H1 (cell line): Measurements from ENCODE around the gene FRMD4B. TPM values are rescaled to one million over a fixed set of nuclear protein-coding genes. Genes with fewer than 3 reads are reported as not detected.
A peak's percentile ranks its signal among the peaks of the same experiment; 100 is the strongest.

Experiments
- ASH2L ChIP-seq: fragments of 200-600, 300-600 bp; sonication (generic); IDR thresholded peaks from one replicate; pipeline ENCODE4 v1.7.1; 2017; ENCODE audit warnings: low read length
- KDM4A ChIP-seq: IDR thresholded peaks from one replicate; pipeline ENCODE4 v1.7.1; 2012; ENCODE audit warnings: low read depth, mild to moderate bottlenecking, moderate library complexity, low read length, inconsistent platforms; ENCODE audit not compliant: severe bottlenecking
- RBBP5 ChIP-seq: IDR thresholded peaks from 2 replicates; pipeline ENCODE4 v1.7.1; 2012; ENCODE audit warnings: low read depth, mild to moderate bottlenecking, inconsistent platforms, low read length, moderate library complexity, borderline replicate concordance
- RNF2 ChIP-seq: fragments of 200-900, 300-1000 bp; sonication (generic); IDR thresholded peaks from 2 replicates; pipeline ENCODE4 v1.7.1; 2016; ENCODE audit warnings: borderline replicate concordance, low read depth, mild to moderate bottlenecking, antibody characterized with exemption, low read length; ENCODE audit not compliant: poor library complexity, severe bottlenecking; ENCODE audit errors: missing control alignments
- RXRA ChIP-seq: IDR thresholded peaks from 2 replicates; pipeline ENCODE4 v1.6.1; 2011; ENCODE audit warnings: low read depth, mild to moderate bottlenecking, low read length, moderate library complexity; ENCODE audit not compliant: insufficient read depth
- SIRT6 ChIP-seq: IDR thresholded peaks from one replicate; pipeline ENCODE4 v1.7.1; 2012; ENCODE audit warnings: low read length, inconsistent platforms
- SIX5 ChIP-seq: IDR thresholded peaks from 2 replicates; pipeline ENCODE4 v1.6.1; 2011; ENCODE audit warnings: mild to moderate bottlenecking, low read depth, low read length
- TAF1 ChIP-seq: IDR thresholded peaks from 2 replicates; pipeline ENCODE4 v1.6.1; 2011; ENCODE audit warnings: mild to moderate bottlenecking, low read depth, low read length
- polyA plus RNA-seq, 7 experiments: library from polyadenylated mRNA; depleted of rRNA in 3 of 7; stranded (reverse) in 5 of 7; unstranded in 2 of 7; fragments of >200 nt in 5 of 7; fragments of 200-250 nt in 2 of 7; gene quantifications; 1 replicate in 5 of 7; 2 replicates in 1 of 7; 4 replicates in 1 of 7; pipeline versions ENCODE4 v1.2.1 to v1.2.3, GENCODE V29; 2011 to 2013; ENCODE audit warnings: missing spikeins in 2 of 7, mixed read lengths in 2 of 7
- total RNA-seq: library from RNA; stranded (reverse); fragmentation: NEBNext Ultra II Directional; extraction: Animal tissue kit (Norgen Biotek cat#: 25700); gene quantifications from 2 replicates; pipeline ENCODE4 v1.2.1, GENCODE V29; 2021
- TF ChIP-seq, protein P1 (sequence below): fragments of 300-600 bp; sonication (generic); IDR thresholded peaks from 2 replicates; pipeline ENCODE4 v1.7.1; 2012; ENCODE audit warnings: low read length, moderate library complexity, mild to moderate bottlenecking, inconsistent platforms; ENCODE audit not compliant: insufficient replicate concordance

FRMD4B gene
- total and polyA plus RNA-seq, 2 of the 8 experiments (the other 6 are each of a cell fraction or from before 2014, with no cell fraction given), result 2.7 to 7.2 TPM

DNA sequence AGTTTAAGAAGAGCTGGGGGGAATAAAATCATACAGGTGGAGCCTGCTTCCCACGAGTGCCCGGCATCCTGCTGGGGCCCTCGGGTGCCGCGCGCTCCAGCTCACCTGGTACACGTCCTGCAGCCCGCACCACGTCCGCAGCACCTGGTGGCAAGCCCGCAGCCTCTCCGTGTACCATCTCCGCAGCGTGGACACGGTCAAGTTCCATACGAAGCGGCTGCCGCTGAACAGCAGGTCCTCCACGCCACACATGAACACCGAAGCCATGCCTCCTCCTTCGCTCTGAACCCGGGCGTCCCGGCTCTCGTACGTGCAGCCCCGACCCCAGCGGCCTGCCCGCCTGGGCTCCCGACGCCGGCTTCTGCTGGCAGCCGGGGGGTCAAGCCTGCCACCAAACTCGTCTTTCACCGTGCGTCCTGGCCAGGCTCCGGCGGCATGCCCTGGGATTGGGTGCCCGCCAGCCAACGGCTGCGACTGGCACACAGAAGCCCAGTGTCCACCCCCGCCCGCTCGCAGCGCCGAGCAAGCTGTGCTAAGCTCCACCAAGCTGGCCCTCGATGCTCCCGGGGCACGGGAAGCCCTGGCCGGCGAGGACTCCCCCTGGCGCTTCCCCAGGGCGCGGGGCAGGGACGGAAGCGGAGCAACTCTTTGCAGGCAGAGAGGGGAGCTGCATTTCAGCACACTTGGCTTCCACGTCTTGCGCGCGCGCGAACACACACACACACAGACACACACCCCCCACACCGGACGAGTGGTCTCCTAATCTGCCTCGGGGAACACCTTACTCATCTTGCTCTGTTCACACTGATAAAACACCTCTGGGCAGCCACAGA lies at the start of gene FRMD4B (continued):
- no peak for TF ChIP-seq TAF1
- TF ChIP-seq RNF2, result peak; percentile 51
- TF ChIP-seq ASH2L, result peak; percentile 55
- no peak for TF ChIP-seq RXRA
- peak; percentile 72 for TF ChIP-seq KDM4A
- TF ChIP-seq, protein P1, sequence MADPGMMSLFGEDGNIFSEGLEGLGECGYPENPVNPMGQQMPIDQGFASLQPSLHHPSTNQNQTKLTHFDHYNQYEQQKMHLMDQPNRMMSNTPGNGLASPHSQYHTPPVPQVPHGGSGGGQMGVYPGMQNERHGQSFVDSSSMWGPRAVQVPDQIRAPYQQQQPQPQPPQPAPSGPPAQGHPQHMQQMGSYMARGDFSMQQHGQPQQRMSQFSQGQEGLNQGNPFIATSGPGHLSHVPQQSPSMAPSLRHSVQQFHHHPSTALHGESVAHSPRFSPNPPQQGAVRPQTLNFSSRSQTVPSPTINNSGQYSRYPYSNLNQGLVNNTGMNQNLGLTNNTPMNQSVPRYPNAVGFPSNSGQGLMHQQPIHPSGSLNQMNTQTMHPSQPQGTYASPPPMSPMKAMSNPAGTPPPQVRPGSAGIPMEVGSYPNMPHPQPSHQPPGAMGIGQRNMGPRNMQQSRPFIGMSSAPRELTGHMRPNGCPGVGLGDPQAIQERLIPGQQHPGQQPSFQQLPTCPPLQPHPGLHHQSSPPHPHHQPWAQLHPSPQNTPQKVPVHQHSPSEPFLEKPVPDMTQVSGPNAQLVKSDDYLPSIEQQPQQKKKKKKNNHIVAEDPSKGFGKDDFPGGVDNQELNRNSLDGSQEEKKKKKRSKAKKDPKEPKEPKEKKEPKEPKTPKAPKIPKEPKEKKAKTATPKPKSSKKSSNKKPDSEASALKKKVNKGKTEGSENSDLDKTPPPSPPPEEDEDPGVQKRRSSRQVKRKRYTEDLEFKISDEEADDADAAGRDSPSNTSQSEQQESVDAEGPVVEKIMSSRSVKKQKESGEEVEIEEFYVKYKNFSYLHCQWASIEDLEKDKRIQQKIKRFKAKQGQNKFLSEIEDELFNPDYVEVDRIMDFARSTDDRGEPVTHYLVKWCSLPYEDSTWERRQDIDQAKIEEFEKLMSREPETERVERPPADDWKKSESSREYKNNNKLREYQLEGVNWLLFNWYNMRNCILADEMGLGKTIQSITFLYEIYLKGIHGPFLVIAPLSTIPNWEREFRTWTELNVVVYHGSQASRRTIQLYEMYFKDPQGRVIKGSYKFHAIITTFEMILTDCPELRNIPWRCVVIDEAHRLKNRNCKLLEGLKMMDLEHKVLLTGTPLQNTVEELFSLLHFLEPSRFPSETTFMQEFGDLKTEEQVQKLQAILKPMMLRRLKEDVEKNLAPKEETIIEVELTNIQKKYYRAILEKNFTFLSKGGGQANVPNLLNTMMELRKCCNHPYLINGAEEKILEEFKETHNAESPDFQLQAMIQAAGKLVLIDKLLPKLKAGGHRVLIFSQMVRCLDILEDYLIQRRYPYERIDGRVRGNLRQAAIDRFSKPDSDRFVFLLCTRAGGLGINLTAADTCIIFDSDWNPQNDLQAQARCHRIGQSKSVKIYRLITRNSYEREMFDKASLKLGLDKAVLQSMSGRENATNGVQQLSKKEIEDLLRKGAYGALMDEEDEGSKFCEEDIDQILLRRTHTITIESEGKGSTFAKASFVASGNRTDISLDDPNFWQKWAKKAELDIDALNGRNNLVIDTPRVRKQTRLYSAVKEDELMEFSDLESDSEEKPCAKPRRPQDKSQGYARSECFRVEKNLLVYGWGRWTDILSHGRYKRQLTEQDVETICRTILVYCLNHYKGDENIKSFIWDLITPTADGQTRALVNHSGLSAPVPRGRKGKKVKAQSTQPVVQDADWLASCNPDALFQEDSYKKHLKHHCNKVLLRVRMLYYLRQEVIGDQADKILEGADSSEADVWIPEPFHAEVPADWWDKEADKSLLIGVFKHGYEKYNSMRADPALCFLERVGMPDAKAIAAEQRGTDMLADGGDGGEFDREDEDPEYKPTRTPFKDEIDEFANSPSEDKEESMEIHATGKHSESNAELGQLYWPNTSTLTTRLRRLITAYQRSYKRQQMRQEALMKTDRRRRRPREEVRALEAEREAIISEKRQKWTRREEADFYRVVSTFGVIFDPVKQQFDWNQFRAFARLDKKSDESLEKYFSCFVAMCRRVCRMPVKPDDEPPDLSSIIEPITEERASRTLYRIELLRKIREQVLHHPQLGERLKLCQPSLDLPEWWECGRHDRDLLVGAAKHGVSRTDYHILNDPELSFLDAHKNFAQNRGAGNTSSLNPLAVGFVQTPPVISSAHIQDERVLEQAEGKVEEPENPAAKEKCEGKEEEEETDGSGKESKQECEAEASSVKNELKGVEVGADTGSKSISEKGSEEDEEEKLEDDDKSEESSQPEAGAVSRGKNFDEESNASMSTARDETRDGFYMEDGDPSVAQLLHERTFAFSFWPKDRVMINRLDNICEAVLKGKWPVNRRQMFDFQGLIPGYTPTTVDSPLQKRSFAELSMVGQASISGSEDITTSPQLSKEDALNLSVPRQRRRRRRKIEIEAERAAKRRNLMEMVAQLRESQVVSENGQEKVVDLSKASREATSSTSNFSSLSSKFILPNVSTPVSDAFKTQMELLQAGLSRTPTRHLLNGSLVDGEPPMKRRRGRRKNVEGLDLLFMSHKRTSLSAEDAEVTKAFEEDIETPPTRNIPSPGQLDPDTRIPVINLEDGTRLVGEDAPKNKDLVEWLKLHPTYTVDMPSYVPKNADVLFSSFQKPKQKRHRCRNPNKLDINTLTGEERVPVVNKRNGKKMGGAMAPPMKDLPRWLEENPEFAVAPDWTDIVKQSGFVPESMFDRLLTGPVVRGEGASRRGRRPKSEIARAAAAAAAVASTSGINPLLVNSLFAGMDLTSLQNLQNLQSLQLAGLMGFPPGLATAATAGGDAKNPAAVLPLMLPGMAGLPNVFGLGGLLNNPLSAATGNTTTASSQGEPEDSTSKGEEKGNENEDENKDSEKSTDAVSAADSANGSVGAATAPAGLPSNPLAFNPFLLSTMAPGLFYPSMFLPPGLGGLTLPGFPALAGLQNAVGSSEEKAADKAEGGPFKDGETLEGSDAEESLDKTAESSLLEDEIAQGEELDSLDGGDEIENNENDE, result no peak
- no peak for TF ChIP-seq SIRT6
- TF ChIP-seq SIX5, result no peak
- peak; percentile 72; the same call in 1 of the 2 replicates for TF ChIP-seq RBBP5
